AG09319 (cell line): ENCODE data around the gene ZNF749.

ENCODE experiments used
- DNase-seq: peaks from one replicate; pipeline ENCODE4 v3.0.0-alpha.2; 2010; ENCODE audit warnings: low read depth; ENCODE audit errors: extremely low read depth
- TF ChIP-seq, protein P1 (sequence below): IDR thresholded peaks from 2 replicates; pipeline ENCODE4 v1.5.1; 2011; ENCODE audit warnings: low read depth, mild to moderate bottlenecking, inconsistent platforms, low read length, moderate library complexity

Gene ZNF749

DNA sequence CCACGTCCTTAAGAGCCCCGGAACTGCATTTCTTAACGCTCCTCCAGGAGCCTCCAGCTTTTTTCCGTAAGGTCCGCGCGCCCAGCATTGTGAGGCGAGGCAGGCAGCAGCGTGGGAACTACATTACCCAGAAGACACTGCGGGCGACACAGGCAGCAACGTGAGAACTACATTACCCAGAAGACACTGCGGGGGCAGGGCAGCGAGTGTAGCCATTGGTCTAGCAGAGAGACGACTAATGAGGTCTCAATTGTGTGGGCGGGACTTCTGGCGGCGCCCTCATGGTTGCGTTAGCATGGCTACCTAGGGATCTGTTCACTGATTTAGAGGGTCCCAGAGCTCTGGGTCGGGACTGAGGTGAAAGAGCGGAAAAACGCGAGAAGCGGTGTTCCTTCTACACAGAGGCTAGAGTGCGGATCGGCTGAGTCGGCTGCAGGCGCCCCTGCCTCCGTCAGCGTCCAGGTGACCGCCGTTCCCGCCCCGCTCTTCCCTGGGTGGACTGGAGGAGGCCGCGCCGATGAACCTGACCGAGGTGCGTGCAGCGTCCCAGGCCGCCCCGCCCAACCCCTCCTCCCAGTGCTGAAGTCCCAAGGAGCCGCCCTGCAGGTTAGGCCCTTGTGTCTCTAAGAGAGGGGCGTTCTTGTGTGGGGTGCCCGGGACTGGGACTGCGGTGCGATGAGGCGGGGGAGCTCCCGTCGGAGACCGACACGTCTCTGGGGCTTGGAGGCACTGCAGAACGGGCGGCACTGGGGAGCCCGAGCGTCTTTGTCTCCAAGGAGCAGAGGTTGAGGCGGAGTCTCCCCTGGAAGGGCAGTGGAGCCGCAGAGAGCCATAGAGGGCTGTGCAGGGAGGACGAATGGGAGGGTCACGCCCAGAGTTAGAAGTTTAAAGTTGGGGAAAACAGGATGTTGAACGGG lies at the start of gene ZNF749:
Gene ZNF749 (plus strand): TSS at position 264 of the 917 bp plus-strand sequence. CDS start 254 bp downstream, at position 518.
- peak; percentile 90 for DNase-seq
- TF ChIP-seq, protein P1, sequence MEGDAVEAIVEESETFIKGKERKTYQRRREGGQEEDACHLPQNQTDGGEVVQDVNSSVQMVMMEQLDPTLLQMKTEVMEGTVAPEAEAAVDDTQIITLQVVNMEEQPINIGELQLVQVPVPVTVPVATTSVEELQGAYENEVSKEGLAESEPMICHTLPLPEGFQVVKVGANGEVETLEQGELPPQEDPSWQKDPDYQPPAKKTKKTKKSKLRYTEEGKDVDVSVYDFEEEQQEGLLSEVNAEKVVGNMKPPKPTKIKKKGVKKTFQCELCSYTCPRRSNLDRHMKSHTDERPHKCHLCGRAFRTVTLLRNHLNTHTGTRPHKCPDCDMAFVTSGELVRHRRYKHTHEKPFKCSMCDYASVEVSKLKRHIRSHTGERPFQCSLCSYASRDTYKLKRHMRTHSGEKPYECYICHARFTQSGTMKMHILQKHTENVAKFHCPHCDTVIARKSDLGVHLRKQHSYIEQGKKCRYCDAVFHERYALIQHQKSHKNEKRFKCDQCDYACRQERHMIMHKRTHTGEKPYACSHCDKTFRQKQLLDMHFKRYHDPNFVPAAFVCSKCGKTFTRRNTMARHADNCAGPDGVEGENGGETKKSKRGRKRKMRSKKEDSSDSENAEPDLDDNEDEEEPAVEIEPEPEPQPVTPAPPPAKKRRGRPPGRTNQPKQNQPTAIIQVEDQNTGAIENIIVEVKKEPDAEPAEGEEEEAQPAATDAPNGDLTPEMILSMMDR: no peak

DNA sequence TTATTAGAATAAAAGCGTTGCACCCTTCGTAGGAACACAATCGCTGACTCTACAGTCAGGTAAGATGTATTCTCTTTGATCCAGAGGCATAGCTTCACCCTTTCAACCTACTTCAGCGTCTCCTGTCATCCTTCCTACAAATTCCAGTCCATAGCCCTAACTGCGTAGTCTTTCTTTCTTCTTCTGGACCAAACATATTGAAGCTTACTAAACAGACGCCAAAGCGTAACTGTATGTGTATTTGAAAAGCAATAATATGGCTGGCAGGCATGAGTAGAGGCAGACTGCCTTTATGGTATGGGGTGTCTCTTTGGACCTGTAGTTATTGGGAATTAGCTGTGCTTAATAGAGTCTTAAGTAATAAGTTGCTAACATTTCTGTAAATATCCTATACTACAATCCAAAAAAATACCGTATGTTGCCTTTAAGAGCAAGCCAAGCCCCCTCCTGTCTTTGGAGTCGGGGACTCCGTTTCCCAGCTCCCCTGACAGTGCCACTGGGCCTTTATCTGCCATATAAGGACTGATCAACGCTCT lies 45.9 kb upstream of the ZNF749 start:
- DNase-seq: no peak
- TF ChIP-seq, protein P1: no peak

DNA sequence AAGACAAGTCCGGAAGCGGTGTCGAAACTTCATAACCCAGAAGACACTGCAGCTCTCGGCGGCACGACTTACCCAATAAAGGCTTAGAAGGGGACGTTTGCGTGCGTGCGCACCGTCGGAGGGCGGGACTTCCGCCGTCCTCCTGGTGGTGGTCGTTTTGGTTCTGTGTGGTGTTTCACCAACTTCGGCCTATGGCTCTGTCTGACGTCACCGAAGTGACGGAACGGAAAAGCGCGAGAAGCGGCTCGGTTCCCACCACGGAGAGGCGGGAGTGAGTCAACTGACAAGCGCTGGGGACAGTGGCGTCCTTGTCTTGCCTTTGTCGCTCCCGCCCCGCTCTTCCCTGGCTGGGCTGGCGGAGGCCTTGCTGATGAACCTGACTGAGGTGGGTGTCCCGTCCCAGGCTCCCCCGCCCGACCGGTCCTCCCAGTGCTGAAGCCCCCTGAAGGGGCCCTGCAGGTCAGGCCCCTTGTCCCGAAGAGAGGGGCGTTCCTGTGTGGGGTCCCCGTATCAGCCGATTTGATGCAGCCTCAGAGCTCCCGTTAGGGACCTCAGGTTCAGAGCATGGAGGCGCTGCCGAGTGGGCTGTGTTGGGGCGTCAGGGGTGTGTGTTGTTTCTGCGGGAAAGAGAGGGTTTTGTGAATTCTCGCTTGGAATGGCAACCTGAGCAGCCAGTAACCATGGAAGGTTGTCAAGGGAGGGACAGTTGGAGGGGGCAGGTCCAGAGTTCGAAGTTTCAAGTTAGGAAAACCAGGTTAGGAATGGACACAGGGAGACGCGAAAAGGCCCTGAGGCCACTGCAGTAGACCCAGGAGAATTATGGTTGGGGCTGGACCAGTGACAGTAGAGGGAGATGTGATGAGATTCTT lies 45.2 kb upstream of the ZNF749 start, which contains the start of gene ZNF548:
Gene ZNF548 (plus strand): TSS at position 125 of the 869 bp plus-strand sequence. CDS start 246 bp downstream, at position 371.
- DNase-seq: peak; percentile 97
- TF ChIP-seq, protein P1: peak; percentile 18

DNA sequence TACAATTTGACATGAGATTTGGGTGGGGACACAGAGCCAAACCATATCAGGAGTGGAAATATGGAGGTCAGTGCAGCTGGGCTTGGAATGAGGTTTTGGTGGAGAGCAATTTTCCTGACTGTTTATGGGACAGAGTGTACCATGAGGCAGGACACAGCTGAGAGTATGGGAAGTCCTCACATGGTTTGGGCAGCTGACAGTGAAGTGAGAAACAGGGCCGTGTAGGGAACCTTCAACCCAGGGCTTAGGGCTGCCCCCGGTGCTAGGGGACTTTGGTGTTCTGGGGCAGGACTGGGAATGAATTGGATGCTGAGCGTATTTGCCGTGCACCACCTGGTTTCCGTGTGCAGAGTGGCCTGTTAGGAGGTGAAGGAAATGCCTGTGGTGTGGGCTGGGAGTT lies 39.4 kb upstream of the ZNF749 start:
- TF ChIP-seq, protein P1: no peak
- no peak for DNase-seq

DNA sequence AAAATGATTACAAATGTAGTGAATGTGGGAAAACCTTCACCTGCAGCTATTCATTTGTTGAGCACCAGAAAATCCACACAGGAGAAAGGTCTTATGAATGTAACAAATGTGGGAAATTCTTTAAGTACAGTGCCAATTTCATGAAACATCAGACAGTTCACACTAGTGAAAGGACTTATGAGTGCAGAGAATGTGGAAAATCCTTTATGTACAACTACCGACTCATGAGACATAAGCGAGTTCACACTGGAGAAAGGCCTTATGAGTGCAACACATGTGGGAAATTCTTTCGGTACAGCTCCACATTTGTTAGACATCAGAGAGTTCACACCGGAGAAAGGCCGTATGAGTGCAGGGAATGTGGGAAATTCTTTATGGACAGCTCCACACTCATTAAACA lies 36.3 kb upstream of the ZNF749 start:
- no peak for DNase-seq
- TF ChIP-seq, protein P1: no peak

DNA sequence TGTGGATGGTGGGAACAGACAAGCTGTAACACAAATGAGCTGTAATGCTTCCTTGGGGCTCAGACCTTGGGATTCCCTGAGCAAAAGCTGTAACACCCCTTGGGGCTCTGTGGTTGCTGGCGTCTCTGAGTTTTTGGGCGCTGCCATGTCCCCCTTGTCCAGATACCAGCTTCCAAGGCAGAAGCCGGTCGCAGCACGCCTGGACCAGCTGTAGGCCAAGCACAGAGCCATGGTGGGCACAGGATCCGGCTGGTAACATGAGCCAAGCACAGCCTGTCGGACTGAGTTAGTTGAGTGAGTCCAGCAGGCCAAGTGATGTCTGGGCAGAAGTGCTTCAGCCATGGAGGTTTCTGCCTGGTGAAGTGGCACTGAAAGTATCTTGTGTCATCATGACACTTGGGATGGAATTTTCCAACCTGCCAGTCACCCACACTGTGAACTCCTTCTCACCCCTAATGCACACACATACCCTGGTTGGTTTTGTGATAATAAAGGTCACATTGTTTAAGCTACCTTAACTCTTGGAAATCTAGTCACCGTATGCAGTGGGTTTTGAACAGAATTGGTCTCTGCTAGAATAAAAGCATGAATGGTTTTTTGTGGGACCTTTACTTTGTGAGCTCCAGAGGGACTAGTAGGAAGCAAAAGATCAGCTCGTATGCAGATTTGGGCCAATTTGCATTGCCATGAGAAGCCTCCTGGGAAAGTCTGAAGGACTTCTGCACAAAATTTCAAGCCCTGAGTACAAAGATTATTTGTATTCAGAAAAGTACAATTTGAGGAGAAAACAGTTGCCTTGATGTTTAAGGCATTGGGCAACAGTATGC lies 31.2 kb upstream of the ZNF749 start:
- TF ChIP-seq, protein P1: no peak
- DNase-seq: no peak
